Renal cortical epithelial cell (primary cell): Measurements from ENCODE around the gene DIS3L2. TPM values are rescaled to one million over a fixed set of nuclear protein-coding genes. Genes with fewer than 3 reads are reported as not detected.

Experiments
- DNase-seq: peaks from one replicate; pipeline ENCODE4 v3.0.0-alpha.2; 2011; ENCODE audit warnings: low read depth
- total RNA-seq: library from RNA; depleted of rRNA; stranded (reverse); fragments of >200 nt; gene quantifications from 2 replicates; pipeline ENCODE4 v1.2.3, GENCODE V29; 2014

Gene DIS3L2
- total RNA-seq, 1 donor from 2014 or later, result 28.5 TPM

GRCh38 chr2:232228332-232228731, 266.8 kb downstream of the DIS3L2 start:
- DNase-seq, result peak; percentile 34

- peak; percentile 79 for DNase-seq
These were observed 267.7 kb downstream of the DIS3L2 start for GRCh38 chr2:232228971-232229894.

- DNase-seq, result no peak
These were observed 268.4 kb downstream of the DIS3L2 start for GRCh38 chr2:232229911-232230310.

- DNase-seq, result peak; percentile 26
These were observed 269.0 kb downstream of the DIS3L2 start for GRCh38 chr2:232230560-232230959.

GRCh38 chr2:232231554-232231953, 270.0 kb downstream of the DIS3L2 start:
- DNase-seq, result no peak

GRCh38 chr2:232232915-232233314, 271.4 kb downstream of the DIS3L2 start:
- no peak for DNase-seq

- DNase-seq, result no peak
These were observed 273.6 kb downstream of the DIS3L2 start for GRCh38 chr2:232234922-232235615.

GRCh38 chr2:232235716-232236115, 274.2 kb downstream of the DIS3L2 start:
- no peak for DNase-seq

GRCh38 chr2:232236200-232236599, 274.7 kb downstream of the DIS3L2 start:
- peak; percentile 89 for DNase-seq

GRCh38 chr2:232237464-232237863, 276.0 kb downstream of the DIS3L2 start:
- no peak for DNase-seq

GRCh38 chr2:232238108-232238507, 276.6 kb downstream of the DIS3L2 start:
- DNase-seq, result no peak

GRCh38 chr2:232238596-232238995, 277.1 kb downstream of the DIS3L2 start:
- DNase-seq, result no peak

GRCh38 chr2:232239951-232240681, 278.6 kb downstream of the DIS3L2 start:
- DNase-seq, result peak; percentile 95

GRCh38 chr2:232240906-232241305, 279.4 kb downstream of the DIS3L2 start:
- DNase-seq, result no peak

- no peak for DNase-seq
These were observed 280.8 kb downstream of the DIS3L2 start for GRCh38 chr2:232242316-232242715.

- no peak for DNase-seq
These were observed 283.6 kb downstream of the DIS3L2 start for GRCh38 chr2:232245111-232245510.

GRCh38 chr2:232246245-232246644, 284.7 kb downstream of the DIS3L2 start:
- no peak for DNase-seq

- DNase-seq, result no peak
These were observed 287.6 kb downstream of the DIS3L2 start for GRCh38 chr2:232249096-232249495.

GRCh38 chr2:232250246-232251175, 289.0 kb downstream of the DIS3L2 start:
- no peak for DNase-seq

GRCh38 chr2:232255033-232255432, 293.5 kb downstream of the DIS3L2 start:
- DNase-seq, result no peak

GRCh38 chr2:232260075-232260474, 298.6 kb downstream of the DIS3L2 start:
- peak; percentile 90 for DNase-seq
